Mesendoderm (in vitro differentiated cells): ENCODE results near the gene NELFB.
A peak's percentile ranks its signal among the peaks of the same experiment; 100 is the strongest.
"Not testable (repeated sequence)": the region's sequence is repeated elsewhere in the genome, so short reads cannot be mapped to it uniquely, and the experiment has no call there.

Source experiments
- DNase-seq: peaks from one replicate; pipeline ENCODE4 v3.0.0; 2013
- H2AK5ac ChIP-seq: 2 replicates; pipeline ENCODE4 v1.6.1; 2013; ENCODE audit warnings: low read length, inconsistent platforms
- H2BK120ac ChIP-seq: 2 replicates; pipeline ENCODE4 v1.6.1; 2013; ENCODE audit warnings: low read depth, mild to moderate bottlenecking, low read length, moderate library complexity, mixed read lengths
- H2BK15ac ChIP-seq: replicated peaks from 2 replicates; pipeline ENCODE4 v1.6.1; 2013; ENCODE audit warnings: low read depth, mild to moderate bottlenecking, moderate library complexity
- H2BK5ac ChIP-seq: 2 replicates; pipeline ENCODE4 v1.6.1; 2013; ENCODE audit warnings: low read length, inconsistent platforms
- H3K18ac ChIP-seq: 2 replicates; pipeline ENCODE4 v1.6.1; 2013; ENCODE audit warnings: mild to moderate bottlenecking, low read length, mixed read lengths
- H3K23ac ChIP-seq: one replicate; pipeline ENCODE4 v1.6.1; 2013; ENCODE audit warnings: low read length
- H3K27ac ChIP-seq: 2 replicates; pipeline ENCODE4 v1.5.1; 2013; ENCODE audit warnings: low read depth, mild to moderate bottlenecking, inconsistent platforms, low read length, moderate library complexity
- H3K27me3 ChIP-seq: 2 replicates; pipeline ENCODE4 v1.6.1; 2013; ENCODE audit warnings: low read length, control low read depth, mild to moderate bottlenecking, inconsistent platforms; ENCODE audit not compliant: insufficient read depth, poor library complexity
- H3K36me3 ChIP-seq: 2 replicates; pipeline ENCODE4 v1.6.1; 2013; ENCODE audit warnings: low read length, inconsistent platforms; ENCODE audit not compliant: control insufficient read depth, insufficient read depth
- H3K4ac ChIP-seq: one replicate; pipeline ENCODE4 v1.6.1; 2013; ENCODE audit warnings: low read depth, mild to moderate bottlenecking, low read length, moderate library complexity
- H3K4me1 ChIP-seq: 2 replicates; pipeline ENCODE4 v1.6.1; 2013; ENCODE audit warnings: low read depth, low read length, inconsistent platforms; ENCODE audit not compliant: control insufficient read depth
- H3K4me2 ChIP-seq: 2 replicates; pipeline ENCODE4 v1.6.1; 2013; ENCODE audit warnings: low read length
- H3K4me3 ChIP-seq: 2 replicates; pipeline ENCODE4 v1.5.1; 2013; ENCODE audit warnings: mild to moderate bottlenecking, low read length
- H3K56ac ChIP-seq: one replicate; pipeline ENCODE4 v1.6.1; 2013; ENCODE audit warnings: low read length
- H3K79me1 ChIP-seq: 2 replicates; pipeline ENCODE4 v1.6.1; 2013; ENCODE audit warnings: low read length, inconsistent platforms
- H3K79me2 ChIP-seq: 2 replicates; pipeline ENCODE4 v1.6.1; 2013; ENCODE audit warnings: mild to moderate bottlenecking, low read length; ENCODE audit not compliant: control insufficient read depth, insufficient read depth
- H3K9ac ChIP-seq: 2 replicates; pipeline ENCODE4 v1.6.1; 2013; ENCODE audit warnings: low read length, inconsistent platforms
- H4K5ac ChIP-seq: one replicate; pipeline ENCODE4 v1.6.1; 2013; ENCODE audit warnings: low read length
- H4K8ac ChIP-seq: one replicate; pipeline ENCODE4 v1.6.1; 2013; ENCODE audit warnings: low read depth, mild to moderate bottlenecking, control low read depth, low read length, moderate library complexity
- WGBS: extraction: QIAGEN DNeasy Blood & Tissue Kit; methylation state at CpG from one replicate; pipeline ENCODE4 v1.1.7; 2013; ENCODE audit warnings: low lambda C conversion rate, missing lambda C conversion rate; ENCODE audit not compliant: insufficient coverage; ENCODE audit errors: extremely low coverage; 5-methylcytosine and 5-hydroxymethylcytosine counted together

The NELFB gene

DNA sequence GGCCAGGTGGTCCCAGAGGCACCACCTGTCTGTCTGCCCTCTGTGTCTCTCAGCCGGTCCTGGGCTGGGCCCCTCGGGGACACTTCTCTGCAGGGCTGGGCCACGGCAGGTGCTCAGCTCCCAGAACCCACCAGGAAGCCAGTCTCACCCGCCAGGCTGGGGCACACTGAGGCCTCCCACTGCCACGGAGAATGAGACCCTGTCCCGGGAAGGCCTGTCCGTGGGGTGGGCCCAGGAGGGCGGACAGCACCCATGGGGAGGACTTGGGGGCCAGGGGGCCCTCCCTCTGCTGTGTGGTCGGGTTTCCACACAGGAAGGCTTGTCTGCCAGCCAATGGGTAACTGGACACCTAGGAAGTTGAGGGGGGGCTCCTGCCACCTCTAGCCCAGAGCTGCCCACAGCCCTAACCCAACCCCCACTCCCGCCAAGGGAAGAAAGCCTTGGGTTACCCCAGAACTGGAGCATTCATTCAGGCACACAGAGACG lies 18.1 kb upstream of the NELFB start:
- no peak overlapping the region for H3K4ac ChIP-seq

GRCh38 chr9:137237759-137238726 lies 17.1 kb upstream of the NELFB start:
- Histone ChIP-seq H2BK5ac (no peak overlapping the region), H3K18ac (no peak overlapping the region), H3K23ac (no peak overlapping the region), H2BK15ac (no peak overlapping the region), H3K4me1 (peaks cover 4% of the 10 kb centered on the region), H2AK5ac (no peak overlapping the region), H3K56ac (peak overlapping the region; percentile 30), H3K79me1 (peaks cover 9% of the 10 kb centered on the region), H3K27me3 (no peaks in the 10 kb centered on the region), H4K5ac (no peak overlapping the region), H3K4me3 (no peak overlapping the region), H3K4ac (no peak overlapping the region), H3K9ac (no peak overlapping the region), H2BK120ac (no peak overlapping the region), H3K4me2 (no peak overlapping the region), H4K8ac (no peak overlapping the region), H3K36me3 (peaks cover 6% of the 10 kb centered on the region), H3K79me2 (peaks cover 17% of the 10 kb centered on the region), H3K27ac (no peak overlapping the region)
- DNase-seq: no peak
- WGBS: no CpG with 5 or more reads among the region's 13 CpGs

More for the DNA sequence above, 18.1 kb upstream of the NELFB start:
- Histone ChIP-seq H3K4me3 (no peak overlapping the region), H3K4me2 (no peak overlapping the region), H3K18ac (no peak overlapping the region), H2BK5ac (no peak overlapping the region), H3K36me3 (no peaks in the 10 kb centered on the region), H4K8ac (no peak overlapping the region), H3K79me2 (peaks cover 8% of the 10 kb centered on the region), H3K23ac (no peak overlapping the region), H3K27ac (no peak overlapping the region), H2BK15ac (no peak overlapping the region), H3K9ac (no peak overlapping the region), H3K27me3 (no peaks in the 10 kb centered on the region), H2AK5ac (no peak overlapping the region), H3K79me1 (peaks cover 6% of the 10 kb centered on the region), H3K4me1 (peaks cover 2% of the 10 kb centered on the region), H2BK120ac (no peak overlapping the region), H3K56ac (peak overlapping the region; percentile 56), H4K5ac (no peak overlapping the region)
- WGBS: no CpG with 5 or more reads among the region's 11 CpGs
- DNase-seq: no peak

- H3K79me1 ChIP-seq, H2BK5ac ChIP-seq, H2BK15ac ChIP-seq, H2BK120ac ChIP-seq, H4K5ac ChIP-seq, H2AK5ac ChIP-seq, H3K36me3 ChIP-seq, H3K27me3 ChIP-seq, H3K23ac ChIP-seq, DNase-seq, H3K4ac ChIP-seq, H4K8ac ChIP-seq: not testable (repeated sequence)
- Histone ChIP-seq H3K4me2 (peak overlapping the region; percentile 87), H3K9ac (peak overlapping the region; percentile 99), H3K56ac (peak overlapping the region; percentile 99), H3K4me1 (peaks cover 14% of the 10 kb centered on the region), H3K27ac (peak overlapping the region; percentile 98), H3K18ac (peak overlapping the region; percentile 54), H3K79me2 (peaks cover 18% of the 10 kb centered on the region), H3K4me3 (peak overlapping the region; percentile 83)
- whole genome bisulfite sequencing: no CpG with 5 or more reads among the region's 27 CpGs
Observed at GRCh38 chr9:137239541-137240200, 15.5 kb upstream of the NELFB start.

- H3K9ac ChIP-seq: peak overlapping the region; percentile 99
- peak overlapping the region; percentile 54 for H3K18ac ChIP-seq
- no peak overlapping the region for H4K5ac ChIP-seq
- H3K27ac ChIP-seq: peak overlapping the region; percentile 98
- no peak overlapping the region for H2AK5ac ChIP-seq
- H3K79me1 ChIP-seq: peaks cover 9% of the 10 kb centered on the region
- peak overlapping the region; percentile 87 for H2BK5ac ChIP-seq
- H3K4me2 ChIP-seq: peak overlapping the region; percentile 87
- peak overlapping the region; percentile 1 for H2BK120ac ChIP-seq
- no CpG with 5 or more reads among the region's 58 CpGs for WGBS
- peak overlapping the region; percentile 94 for H3K23ac ChIP-seq
- H3K36me3 ChIP-seq: peaks cover 6% of the 10 kb centered on the region
- H3K4me3 ChIP-seq: peak overlapping the region; percentile 83
- H3K56ac ChIP-seq: peak overlapping the region; percentile 99
- H3K79me2 ChIP-seq: peaks cover 18% of the 10 kb centered on the region
- H2BK15ac ChIP-seq: no peak overlapping the region
- peaks cover 17% of the 10 kb centered on the region for H3K4me1 ChIP-seq
- H3K27me3 ChIP-seq: no peaks in the 10 kb centered on the region
- H4K8ac ChIP-seq: no peak overlapping the region
- DNase-seq: no peak
- H3K4ac ChIP-seq: peak overlapping the region; percentile 38
Observed at GRCh38 chr9:137240318-137240840, 14.7 kb upstream of the NELFB start.

- H3K27ac ChIP-seq: peak within 1 kb of the TSS; percentile 98
- peak within 1 kb of the TSS; percentile 99 for H3K56ac ChIP-seq
- peaks cover 9% of the 10 kb centered on the region for H3K79me1 ChIP-seq
- H3K27me3 ChIP-seq: no peaks in the 10 kb centered on the region
- H4K8ac ChIP-seq: no peak within 1 kb of the TSS
- H3K9ac ChIP-seq: peak within 1 kb of the TSS; percentile 99
- peak within 1 kb of the TSS; percentile 83 for H3K4me3 ChIP-seq
- peak within 1 kb of the TSS; percentile 1 for H2BK120ac ChIP-seq
- H2BK5ac ChIP-seq: peak within 1 kb of the TSS; percentile 87
- H3K4ac ChIP-seq: peak within 1 kb of the TSS; percentile 93
- H3K4me2 ChIP-seq: peak within 1 kb of the TSS; percentile 87
- no peak within 1 kb of the TSS for H4K5ac ChIP-seq
- H3K79me2 ChIP-seq: peaks cover 18% of the 10 kb centered on the region
- DNase-seq: peak; percentile 100
- H3K4me1 ChIP-seq: peaks cover 17% of the 10 kb centered on the region
- H3K36me3 ChIP-seq: peaks cover 6% of the 10 kb centered on the region
- H2BK15ac ChIP-seq: no peak within 1 kb of the TSS
- H3K18ac ChIP-seq: peak within 1 kb of the TSS; percentile 54
- H2AK5ac ChIP-seq: no peak within 1 kb of the TSS
- no CpG with 5 or more reads among the region's 67 CpGs for WGBS
- H3K23ac ChIP-seq: peak within 1 kb of the TSS; percentile 94
Observed at GRCh38 chr9:137240841-137241489, 14.2 kb upstream of the NELFB start, which contains the start of gene TUBB4B. TUBB4B (plus strand) TSS chr9:137241287; CDS start chr9:137241361, 74 bp downstream.
